Lower leg skin (tissue), 3 donors: Measurements from ENCODE around the gene TMEM161B.

Experiments
- POLR2A ChIP-seq, 2 donors: fragments of 450-650 bp; IDR thresholded peaks; one replicate each; pipeline ENCODE4 v1.6.1; 2016 to 2017; ENCODE audit warnings: antibody characterized with exemption in 2 of 2, mild to moderate bottlenecking in 1 of 2, moderate library complexity in 1 of 2
- TF ChIP-seq, protein P1 (sequence below), 3 donors: fragments of 450-650 bp; IDR thresholded peaks; one replicate each; pipeline ENCODE4 v1.5.1; 2016; ENCODE audit warnings: antibody characterized with exemption in 3 of 3, mild to moderate bottlenecking in 3 of 3, moderate library complexity in 2 of 3

DNA sequence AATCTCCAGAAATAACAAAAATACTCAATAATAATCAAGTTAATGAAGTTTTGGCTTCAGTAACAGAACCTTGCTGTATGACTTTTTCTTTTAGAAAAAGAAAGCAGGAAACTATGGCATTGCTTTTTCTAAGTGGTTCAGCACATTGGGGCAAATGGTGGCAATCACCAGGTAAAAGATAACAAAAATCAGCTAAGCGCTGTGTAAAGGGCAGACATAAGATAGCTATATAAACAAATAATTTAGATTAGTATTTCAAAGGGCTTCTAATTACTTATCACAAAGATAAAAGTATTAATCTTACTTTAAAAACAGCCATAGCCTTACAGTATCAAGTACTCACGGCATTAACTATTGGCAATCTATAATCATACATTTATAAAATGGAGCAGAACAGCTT lies 10.0 kb downstream of the TMEM161B start:
- no peak for TF ChIP-seq POLR2A (IDR thresholded peaks at IDR 0.05)
- TF ChIP-seq, protein P1, sequence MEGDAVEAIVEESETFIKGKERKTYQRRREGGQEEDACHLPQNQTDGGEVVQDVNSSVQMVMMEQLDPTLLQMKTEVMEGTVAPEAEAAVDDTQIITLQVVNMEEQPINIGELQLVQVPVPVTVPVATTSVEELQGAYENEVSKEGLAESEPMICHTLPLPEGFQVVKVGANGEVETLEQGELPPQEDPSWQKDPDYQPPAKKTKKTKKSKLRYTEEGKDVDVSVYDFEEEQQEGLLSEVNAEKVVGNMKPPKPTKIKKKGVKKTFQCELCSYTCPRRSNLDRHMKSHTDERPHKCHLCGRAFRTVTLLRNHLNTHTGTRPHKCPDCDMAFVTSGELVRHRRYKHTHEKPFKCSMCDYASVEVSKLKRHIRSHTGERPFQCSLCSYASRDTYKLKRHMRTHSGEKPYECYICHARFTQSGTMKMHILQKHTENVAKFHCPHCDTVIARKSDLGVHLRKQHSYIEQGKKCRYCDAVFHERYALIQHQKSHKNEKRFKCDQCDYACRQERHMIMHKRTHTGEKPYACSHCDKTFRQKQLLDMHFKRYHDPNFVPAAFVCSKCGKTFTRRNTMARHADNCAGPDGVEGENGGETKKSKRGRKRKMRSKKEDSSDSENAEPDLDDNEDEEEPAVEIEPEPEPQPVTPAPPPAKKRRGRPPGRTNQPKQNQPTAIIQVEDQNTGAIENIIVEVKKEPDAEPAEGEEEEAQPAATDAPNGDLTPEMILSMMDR (IDR thresholded peaks at IDR 0.05): no peak
